OCI-LY7 (cell line): ENCODE measurements around the gene OR56A3. TPM values are rescaled to one million over a fixed set of nuclear protein-coding genes. Genes with fewer than 3 reads are reported as not detected.

Source experiments
- BruUV-seq: library from RNA; stranded (reverse); fragments of 400-500 nt; replicated peaks from 2 replicates; lab custom pipeline; 2021; lab: Mats Ljungman, UMichigan
- CTCF ChIA-PET: fragments of 300-600 bp; sonication (Branson Sonifier 250); formaldehyde crosslinking; loops from one replicate; lab custom pipeline; 2022; ENCODE audit warnings: antibody characterized with exemption; ENCODE audit not compliant: unreplicated experiment; lab: Charles Lee
- POLR2A ChIA-PET: fragments of 300-600 bp; sonication (Branson Sonifier 250); formaldehyde crosslinking; loops from one replicate; lab custom pipeline; 2022; ENCODE audit warnings: antibody characterized with exemption; lab: Charles Lee
- DNase-seq: peaks from one replicate; pipeline ENCODE4 v3.0.0-alpha.2; 2015; ENCODE audit warnings: low spot score
- H2AFZ ChIP-seq: fragments of 200-600 bp; sonication (generic), shearing (Covaris generic); 2 replicates; pipeline ENCODE4 v1.6.1; 2014; ENCODE audit warnings: mild to moderate bottlenecking, antibody characterized with exemption, low read length, moderate library complexity
- H3K27ac ChIP-seq: fragments of 200-600 bp; sonication (generic); 2 replicates; pipeline ENCODE4 v1.5.1; 2014; ENCODE audit warnings: mixed run types, low read depth, mild to moderate bottlenecking, moderate library complexity, low read length, inconsistent platforms; ENCODE audit not compliant: poor library complexity, severe bottlenecking
- H3K36me3 ChIP-seq: fragments of 200-600 bp; sonication (generic); 2 replicates; pipeline ENCODE4 v1.6.1; 2014; ENCODE audit warnings: mild to moderate bottlenecking, antibody characterized with exemption, low read length, moderate library complexity, mixed read lengths; ENCODE audit not compliant: insufficient read depth
- H3K4me1 ChIP-seq: fragments of 200-600 bp; sonication (generic); 2 replicates; pipeline ENCODE4 v1.5.1; 2014; ENCODE audit warnings: mild to moderate bottlenecking, low read length; ENCODE audit not compliant: insufficient read depth, poor library complexity, severe bottlenecking
- H3K4me2 ChIP-seq: fragments of 200-600 bp; sonication (generic); 2 replicates; pipeline ENCODE4 v1.6.1; 2014; ENCODE audit warnings: mild to moderate bottlenecking, low read length
- H3K4me3 ChIP-seq: fragments of 200-600 bp; sonication (generic); 2 replicates; pipeline ENCODE4 v1.5.1; 2014; ENCODE audit warnings: mild to moderate bottlenecking, low read depth, low read length; ENCODE audit not compliant: poor library complexity, severe bottlenecking
- H3K79me2 ChIP-seq: fragments of 200-600 bp; sonication (generic); 2 replicates; pipeline ENCODE4 v1.6.1; 2016; ENCODE audit warnings: low read depth, mild to moderate bottlenecking, low read length, moderate library complexity, mixed read lengths; ENCODE audit not compliant: insufficient read depth
- H3K9me2 ChIP-seq: fragments of 200-600 bp; sonication (generic); 2 replicates; pipeline ENCODE4 v1.6.1; 2016; ENCODE audit warnings: mild to moderate bottlenecking, low read length, mixed read lengths; ENCODE audit not compliant: insufficient read depth
- H3K9me3 ChIP-seq: fragments of 200-600 bp; sonication (generic); 2 replicates; pipeline ENCODE4 v1.6.1; 2014; ENCODE audit warnings: mild to moderate bottlenecking, mixed run types, low read length, mixed read lengths
- H4K20me1 ChIP-seq: fragments of 200-600 bp; sonication (generic); 2 replicates; pipeline ENCODE4 v1.6.1; 2014; ENCODE audit warnings: mild to moderate bottlenecking, antibody characterized with exemption, low read length, moderate library complexity, mixed read lengths; ENCODE audit not compliant: insufficient read depth
- EZH2phosphoT487 ChIP-seq: fragments of 200-600 bp; sonication (generic); IDR thresholded peaks from 2 replicates; pipeline ENCODE4 v1.6.1; 2018; ENCODE audit warnings: low read depth, borderline replicate concordance, mild to moderate bottlenecking, mixed run types, antibody characterized with exemption, low read length, moderate library complexity, mixed read lengths
- intact Hi-C: fragments of 100-400 bp; cut with micrococcal nuclease; formaldehyde crosslinking; loops from one replicate; pipeline ENCODE4 v1.10.0; 2022; ENCODE audit not compliant: unreplicated experiment
- total RNA-seq, 2 experiments: library from RNA; depleted of rRNA in 1 of 2; stranded (reverse); fragments of >200 nt in 1 of 2; shearing (Covaris generic) in 1 of 2; gene quantifications; 2 replicates each; pipeline ENCODE4 v1.2.3, GENCODE V29; 2014 to 2022
- TF ChIP-seq, protein P1 (sequence below): fragments of 200-600 bp; sonication (generic); conservative IDR thresholded peaks from 2 replicates; pipeline ENCODE4 v1.5.1; 2014; ENCODE audit warnings: mild to moderate bottlenecking, antibody characterized with exemption, low read length, moderate library complexity, mixed read lengths

The OR56A3 gene
- total RNA-seq, 2 experiments from 2014 or later: not detected

DNA sequence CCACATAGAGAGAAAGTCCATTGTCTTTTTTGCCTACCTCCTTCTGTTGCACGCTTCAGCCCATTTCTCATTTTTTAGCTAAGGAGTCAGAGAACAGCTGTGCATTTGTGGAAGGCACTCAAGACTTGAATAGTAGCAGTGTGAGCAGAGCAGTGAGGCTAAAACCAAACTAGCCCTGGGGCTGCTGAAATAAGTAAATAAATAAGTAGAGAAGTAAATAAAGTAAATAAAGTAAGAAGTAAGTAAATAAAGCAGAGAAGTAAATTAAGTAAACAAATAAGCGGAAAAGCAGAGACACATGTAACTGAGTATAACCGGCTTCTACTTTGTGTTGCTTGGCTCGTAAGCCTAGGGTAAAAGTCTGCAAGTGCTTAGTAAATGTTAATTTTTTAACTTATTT is 47.2 kb downstream of the OR56A3 start:
- Histone ChIP-seq H3K36me3 (no peaks in the 10 kb centered on the region), H4K20me1 (no peaks in the 10 kb centered on the region), H3K27ac (no peak overlapping the region), H3K9me3 (no peaks in the 10 kb centered on the region), H3K79me2 (no peaks in the 10 kb centered on the region), H3K4me2 (no peak overlapping the region), H3K4me1 (no peaks in the 10 kb centered on the region), H3K4me3 (no peak overlapping the region), H3K9me2 (no peaks in the 10 kb centered on the region), H2AFZ (no peak overlapping the region)
- TF ChIP-seq EZH2phosphoT487: no peak
- TF ChIP-seq, protein P1, sequence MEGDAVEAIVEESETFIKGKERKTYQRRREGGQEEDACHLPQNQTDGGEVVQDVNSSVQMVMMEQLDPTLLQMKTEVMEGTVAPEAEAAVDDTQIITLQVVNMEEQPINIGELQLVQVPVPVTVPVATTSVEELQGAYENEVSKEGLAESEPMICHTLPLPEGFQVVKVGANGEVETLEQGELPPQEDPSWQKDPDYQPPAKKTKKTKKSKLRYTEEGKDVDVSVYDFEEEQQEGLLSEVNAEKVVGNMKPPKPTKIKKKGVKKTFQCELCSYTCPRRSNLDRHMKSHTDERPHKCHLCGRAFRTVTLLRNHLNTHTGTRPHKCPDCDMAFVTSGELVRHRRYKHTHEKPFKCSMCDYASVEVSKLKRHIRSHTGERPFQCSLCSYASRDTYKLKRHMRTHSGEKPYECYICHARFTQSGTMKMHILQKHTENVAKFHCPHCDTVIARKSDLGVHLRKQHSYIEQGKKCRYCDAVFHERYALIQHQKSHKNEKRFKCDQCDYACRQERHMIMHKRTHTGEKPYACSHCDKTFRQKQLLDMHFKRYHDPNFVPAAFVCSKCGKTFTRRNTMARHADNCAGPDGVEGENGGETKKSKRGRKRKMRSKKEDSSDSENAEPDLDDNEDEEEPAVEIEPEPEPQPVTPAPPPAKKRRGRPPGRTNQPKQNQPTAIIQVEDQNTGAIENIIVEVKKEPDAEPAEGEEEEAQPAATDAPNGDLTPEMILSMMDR: no peak
- ChIA-PET POLR2A (no interaction called here), CTCF (no interaction called here)
- no TSS peak for BruUV-seq
- no peak for DNase-seq
- intact Hi-C loops: no loop called here

DNA sequence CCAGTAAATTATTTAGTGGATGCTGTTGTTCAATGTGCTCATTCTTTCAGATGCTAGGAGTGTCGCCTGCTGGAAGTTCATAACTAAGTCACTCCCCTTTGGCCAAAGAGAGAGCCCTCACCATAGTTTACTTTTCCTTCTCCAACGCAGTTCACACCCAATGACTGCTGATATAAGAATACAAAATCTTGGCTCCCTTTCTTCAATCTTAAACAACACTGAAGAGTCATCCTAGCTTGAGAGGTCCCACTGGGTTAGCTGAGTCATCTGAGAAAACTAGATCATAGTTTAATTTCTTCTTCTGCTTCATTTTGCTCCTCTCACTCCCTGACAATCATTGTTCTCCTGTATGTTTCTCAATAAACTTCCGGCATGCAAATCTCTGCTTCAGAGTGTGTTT is 50.1 kb downstream of the OR56A3 start:
- Histone ChIP-seq H4K20me1 (no peaks in the 10 kb centered on the region), H3K4me2 (no peak overlapping the region), H3K36me3 (no peaks in the 10 kb centered on the region), H3K4me1 (no peaks in the 10 kb centered on the region), H3K9me2 (no peaks in the 10 kb centered on the region), H3K4me3 (no peak overlapping the region), H2AFZ (no peak overlapping the region), H3K79me2 (no peaks in the 10 kb centered on the region), H3K27ac (no peak overlapping the region), H3K9me3 (no peaks in the 10 kb centered on the region)
- intact Hi-C loops: loop anchor here (1.0 kb wide), 1 partner anchor 361 kb away; no protein-coding TSS in a partner anchor
- TF ChIP-seq EZH2phosphoT487: no peak
- TF ChIP-seq, protein P1: no peak
- ChIA-PET POLR2A (interaction anchor here (1.0 kb wide), 1 partner anchor 387 kb away, joined by 3 read pairs; no protein-coding TSS in a partner anchor), CTCF (no interaction called here)
- no peak for DNase-seq
- BruUV-seq: no TSS peak

DNA sequence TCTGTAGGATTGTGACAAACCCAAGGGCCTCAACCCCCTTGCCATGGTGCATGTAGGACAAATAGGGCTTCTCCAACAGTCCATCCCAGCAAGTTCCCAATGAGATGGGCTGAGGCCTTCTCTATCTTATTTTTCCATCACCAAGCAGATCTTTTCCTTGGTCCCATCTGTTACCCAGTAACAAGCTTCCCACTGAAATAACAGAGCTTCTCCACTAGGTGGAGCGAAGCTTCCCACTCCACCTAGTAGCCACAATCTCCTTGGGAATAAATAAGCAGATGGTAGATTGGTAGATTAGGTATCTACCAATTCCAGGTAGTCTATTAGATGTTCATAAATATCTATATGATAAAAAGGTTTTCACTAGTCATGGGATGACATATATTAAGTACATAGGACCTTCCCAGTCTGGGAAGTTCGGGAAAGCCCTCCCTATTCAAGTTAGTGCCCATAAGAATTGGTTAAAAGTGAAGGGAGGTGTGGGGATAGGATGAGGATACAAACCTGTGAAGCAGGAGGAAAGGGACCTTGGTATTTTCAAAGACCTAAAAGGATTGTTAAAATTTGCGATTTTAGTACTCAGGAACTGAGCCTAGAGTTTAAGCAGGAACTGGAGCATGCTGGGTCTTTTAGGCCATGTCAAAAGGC is 50.7 kb downstream of the OR56A3 start:
- no peaks in the 10 kb centered on the region for H3K79me2 ChIP-seq
- H4K20me1 ChIP-seq: no peaks in the 10 kb centered on the region
- POLR2A ChIA-PET: interaction anchor here (1.0 kb wide), 1 partner anchor 388 kb away, joined by 3 read pairs; no protein-coding TSS in a partner anchor
- H3K9me3 ChIP-seq: no peaks in the 10 kb centered on the region
- no TSS peak for BruUV-seq
- no peaks in the 10 kb centered on the region for H3K4me1 ChIP-seq
- H3K36me3 ChIP-seq: no peaks in the 10 kb centered on the region
- CTCF ChIA-PET: no interaction called here
- intact Hi-C loops: loop anchor here (1.0 kb wide), 1 partner anchor 361 kb away; no protein-coding TSS in a partner anchor
- no peak overlapping the region for H3K4me3 ChIP-seq
- H3K9me2 ChIP-seq: no peaks in the 10 kb centered on the region
- no peak overlapping the region for H2AFZ ChIP-seq
- DNase-seq: peak; percentile 25
- H3K4me2 ChIP-seq: no peak overlapping the region
- no peak overlapping the region for H3K27ac ChIP-seq
- TF ChIP-seq, protein P1: peak; percentile 80
- TF ChIP-seq EZH2phosphoT487: no peak
